ENCODE measurements around the gene SRGAP2B. TPM values are rescaled to one million over a fixed set of nuclear protein-coding genes. Genes with fewer than 3 reads are reported as not detected.
"Not testable (repeated sequence)": the region's sequence is repeated elsewhere in the genome, so short reads cannot be mapped to it uniquely, and the experiment has no call there.

SRGAP2B gene
- total RNA-seq, 2 experiments from 2014 or later = 21.8 to 25.3 TPM

DNA sequence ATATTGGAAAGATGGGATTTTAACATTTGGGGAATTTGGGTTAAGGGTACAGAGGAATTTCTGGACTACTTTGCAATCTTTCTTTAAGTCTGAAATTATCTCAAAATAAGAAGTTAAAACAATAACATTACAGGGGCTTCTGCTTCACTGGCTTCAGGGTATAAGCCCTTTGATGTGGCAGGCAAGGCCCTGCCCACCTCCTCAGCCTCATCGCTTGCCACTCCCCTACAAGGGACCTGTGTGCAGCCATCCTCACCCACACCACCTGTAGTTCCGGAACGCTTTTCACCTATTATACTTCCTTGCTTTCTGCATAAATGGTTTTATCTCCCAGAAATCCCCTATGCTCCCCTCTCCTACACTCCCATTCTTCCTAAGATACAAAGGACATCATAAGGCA is 159.8 kb downstream of the SRGAP2B start:
- CTCF ChIA-PET; H3K4me1 Mint-ChIP-seq (ENCODE audit: low read depth); intact Hi-C loops (cut with micrococcal nuclease); H3K4me3 Mint-ChIP-seq; H3K27me3 Mint-ChIP-seq; H3K36me3 Mint-ChIP-seq; H3K9me3 Mint-ChIP-seq; H3K27ac Mint-ChIP-seq; POLR2A ChIA-PET; DNase-seq: not testable (repeated sequence)

DNA sequence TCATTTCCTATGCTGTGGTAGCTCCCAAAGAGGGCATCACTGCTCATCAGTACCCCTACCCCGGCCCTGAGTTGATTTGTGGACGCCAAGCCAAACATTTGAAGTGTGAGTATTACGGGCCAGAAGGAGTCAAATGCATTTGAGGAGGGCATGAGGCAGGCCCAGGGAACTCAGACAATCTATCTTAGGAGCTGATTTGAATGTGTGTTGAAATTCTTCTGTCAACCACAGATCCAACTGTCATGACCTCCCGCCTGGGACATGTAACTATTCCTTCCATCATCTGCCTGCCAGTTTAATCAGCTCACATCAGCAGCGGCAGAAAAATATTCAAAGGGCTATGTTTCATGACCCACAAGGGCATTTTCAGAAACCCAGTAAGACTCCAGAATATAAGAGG is 162.1 kb downstream of the SRGAP2B start:
- intact Hi-C loops (cut with micrococcal nuclease); DNase-seq; H3K4me1 Mint-ChIP-seq (ENCODE audit: low read depth); POLR2A ChIA-PET; H3K36me3 Mint-ChIP-seq; H3K4me3 Mint-ChIP-seq; H3K27me3 Mint-ChIP-seq; H3K9me3 Mint-ChIP-seq; CTCF ChIA-PET; H3K27ac Mint-ChIP-seq: not testable (repeated sequence)

DNA sequence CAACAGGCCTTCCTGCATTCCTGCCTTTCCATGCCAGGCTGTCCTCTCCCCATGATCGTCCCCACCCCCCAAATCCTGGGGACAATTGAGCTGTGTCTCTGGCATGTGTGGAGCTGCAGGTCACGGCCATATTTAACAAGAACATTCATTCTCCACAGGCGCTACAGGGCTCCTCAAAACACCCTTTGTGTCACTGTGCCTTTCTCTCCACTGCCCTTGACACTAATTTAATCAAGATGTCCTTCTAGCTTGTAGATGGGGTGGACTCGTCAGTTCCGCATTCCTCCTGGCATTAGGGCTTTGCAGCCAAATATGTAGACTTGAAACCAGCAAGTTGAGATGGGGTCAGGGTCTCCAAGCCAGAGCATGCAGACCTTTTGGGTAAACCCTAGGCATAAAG is 163.0 kb downstream of the SRGAP2B start:
- DNase-seq = not testable (repeated sequence)

DNA sequence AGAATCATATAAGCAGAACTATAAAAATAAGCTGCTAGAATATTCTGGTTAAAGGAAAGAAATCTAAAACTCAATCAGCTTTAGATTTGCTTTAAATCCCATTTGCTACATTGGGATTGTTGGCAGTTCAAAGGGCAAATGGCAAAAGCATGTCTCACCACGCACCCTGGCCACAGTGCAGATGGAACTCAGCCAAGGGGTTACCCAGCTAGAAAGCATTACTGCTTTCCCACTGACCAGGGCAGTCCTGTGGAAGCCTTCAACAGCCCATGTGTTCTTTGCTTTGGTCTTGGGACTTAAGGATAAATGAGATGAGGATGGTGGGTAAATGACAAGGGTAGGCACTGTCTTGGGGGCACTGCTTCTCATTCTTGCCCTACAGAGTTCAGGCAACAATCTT is 163.6 kb downstream of the SRGAP2B start:
- POLR2A ChIA-PET; CTCF ChIA-PET; H3K27ac Mint-ChIP-seq; DNase-seq; H3K4me1 Mint-ChIP-seq (ENCODE audit: low read depth); H3K9me3 Mint-ChIP-seq; H3K27me3 Mint-ChIP-seq; H3K4me3 Mint-ChIP-seq; intact Hi-C loops (cut with micrococcal nuclease); H3K36me3 Mint-ChIP-seq: not testable (repeated sequence)

More for the DNA sequence above, 163.0 kb downstream of the SRGAP2B start:
- intact Hi-C loops (cut with micrococcal nuclease); H3K27me3 Mint-ChIP-seq; H3K4me3 Mint-ChIP-seq; H3K27ac Mint-ChIP-seq; H3K4me1 Mint-ChIP-seq (ENCODE audit: low read depth); H3K36me3 Mint-ChIP-seq; POLR2A ChIA-PET; H3K9me3 Mint-ChIP-seq; CTCF ChIA-PET: not testable (repeated sequence)

DNA sequence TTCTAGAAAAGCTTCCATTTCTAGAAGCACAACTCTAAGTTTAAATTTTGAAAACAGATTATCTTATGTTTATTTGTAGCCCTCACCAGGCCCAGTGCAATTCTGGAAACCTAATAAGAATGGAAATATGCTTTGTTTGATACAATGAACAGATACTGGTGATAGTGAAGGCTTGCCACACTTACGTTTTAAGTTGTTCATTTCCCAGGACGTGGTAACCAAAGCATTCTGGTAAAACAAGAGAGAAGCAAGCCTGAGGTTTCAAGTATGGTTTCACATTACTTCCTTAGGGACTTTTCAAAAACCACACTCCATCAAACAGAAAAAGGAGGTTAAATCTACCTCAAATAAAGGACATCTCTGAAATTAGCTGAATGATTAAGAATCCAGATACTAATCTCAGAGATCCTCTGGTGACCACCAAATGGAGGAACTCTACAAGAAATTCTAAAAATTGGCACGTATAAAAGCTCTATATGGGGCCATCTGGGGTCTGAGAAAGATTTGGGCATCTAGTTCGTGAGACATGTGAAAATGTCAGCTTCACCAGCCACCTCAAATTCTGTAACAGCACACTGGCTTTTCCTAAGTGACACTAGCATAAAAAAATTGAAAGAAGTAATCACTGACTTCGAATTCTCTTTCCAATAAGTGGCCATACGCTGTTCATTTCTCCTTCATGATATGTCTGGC is 164.9 kb downstream of the SRGAP2B start:
- H3K9me3 Mint-ChIP-seq; H3K27ac Mint-ChIP-seq; H3K4me1 Mint-ChIP-seq (ENCODE audit: low read depth); intact Hi-C loops (cut with micrococcal nuclease); H3K27me3 Mint-ChIP-seq; DNase-seq; H3K4me3 Mint-ChIP-seq; POLR2A ChIA-PET; CTCF ChIA-PET; H3K36me3 Mint-ChIP-seq: not testable (repeated sequence)

DNA sequence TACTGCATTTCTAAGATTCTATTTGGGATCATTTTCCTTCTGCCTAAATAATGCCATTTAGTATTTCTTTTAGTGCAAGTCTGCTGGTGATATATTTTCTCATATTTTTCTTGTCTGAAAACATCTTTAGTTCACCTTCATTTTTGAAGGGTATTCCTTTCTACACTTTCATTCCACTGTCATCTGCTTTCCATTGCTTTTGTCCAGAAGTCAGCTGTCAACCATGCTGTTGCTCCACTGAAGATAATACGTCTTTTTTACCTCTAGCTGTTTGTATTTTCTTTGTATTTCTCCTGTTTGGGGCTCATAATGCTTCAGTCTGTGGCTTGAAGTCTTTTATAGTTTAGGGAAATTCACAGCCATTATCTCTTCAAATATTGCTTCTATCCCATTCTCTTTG is 167.8 kb downstream of the SRGAP2B start:
- H3K9me3 Mint-ChIP-seq; CTCF ChIA-PET; intact Hi-C loops (cut with micrococcal nuclease); H3K27me3 Mint-ChIP-seq; H3K27ac Mint-ChIP-seq; H3K4me1 Mint-ChIP-seq (ENCODE audit: low read depth); DNase-seq; H3K36me3 Mint-ChIP-seq; POLR2A ChIA-PET; H3K4me3 Mint-ChIP-seq: not testable (repeated sequence)

DNA sequence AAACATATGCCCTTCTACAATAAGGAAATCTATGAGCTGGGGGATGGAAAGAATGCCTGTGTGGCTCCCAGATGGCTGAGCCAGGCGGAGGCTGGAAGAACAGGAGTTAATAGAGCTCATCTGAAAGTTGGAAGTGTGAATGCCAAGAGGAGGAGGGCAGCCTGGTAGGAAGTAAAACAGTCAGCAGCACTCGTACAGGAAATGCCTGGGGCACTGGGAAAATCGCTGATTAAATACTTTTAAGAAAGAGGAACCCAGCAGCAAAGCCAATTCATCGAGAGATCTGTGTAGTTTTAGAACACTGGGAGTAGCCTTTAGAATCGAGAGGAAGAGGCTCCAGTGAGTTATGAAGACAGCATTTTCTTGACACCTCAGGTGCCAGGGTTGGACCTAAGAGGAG is 171.5 kb downstream of the SRGAP2B start:
- H3K27me3 Mint-ChIP-seq, CTCF ChIA-PET, H3K4me3 Mint-ChIP-seq: not testable (repeated sequence)

DNA sequence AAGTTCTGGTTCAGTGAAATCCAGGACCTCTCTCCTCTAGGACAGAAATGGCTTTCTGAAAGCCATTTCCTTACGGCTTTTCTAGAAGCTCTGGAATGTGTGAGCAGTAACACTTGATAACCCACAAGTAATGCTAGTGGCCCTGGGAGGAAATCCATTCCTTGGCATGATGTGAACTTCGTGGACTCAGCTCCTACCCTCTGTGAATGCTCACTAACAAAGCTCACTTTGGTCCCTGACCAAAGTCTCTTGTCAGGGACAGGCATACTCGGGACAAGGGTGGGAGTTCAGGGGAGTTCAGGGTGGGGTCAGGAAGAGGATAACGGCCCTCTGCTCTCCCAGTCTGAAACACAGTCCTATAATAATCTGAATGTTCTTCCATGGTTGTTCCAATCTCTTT is 172.3 kb downstream of the SRGAP2B start:
- H3K4me3 Mint-ChIP-seq; CTCF ChIA-PET; H3K4me1 Mint-ChIP-seq (ENCODE audit: low read depth); H3K36me3 Mint-ChIP-seq; H3K9me3 Mint-ChIP-seq; intact Hi-C loops (cut with micrococcal nuclease); DNase-seq; POLR2A ChIA-PET; H3K27ac Mint-ChIP-seq; H3K27me3 Mint-ChIP-seq: not testable (repeated sequence)

More for the DNA sequence above, 171.5 kb downstream of the SRGAP2B start:
- H3K27ac Mint-ChIP-seq; POLR2A ChIA-PET; H3K36me3 Mint-ChIP-seq; intact Hi-C loops (cut with micrococcal nuclease); DNase-seq; H3K4me1 Mint-ChIP-seq (ENCODE audit: low read depth); H3K9me3 Mint-ChIP-seq: not testable (repeated sequence)

DNA sequence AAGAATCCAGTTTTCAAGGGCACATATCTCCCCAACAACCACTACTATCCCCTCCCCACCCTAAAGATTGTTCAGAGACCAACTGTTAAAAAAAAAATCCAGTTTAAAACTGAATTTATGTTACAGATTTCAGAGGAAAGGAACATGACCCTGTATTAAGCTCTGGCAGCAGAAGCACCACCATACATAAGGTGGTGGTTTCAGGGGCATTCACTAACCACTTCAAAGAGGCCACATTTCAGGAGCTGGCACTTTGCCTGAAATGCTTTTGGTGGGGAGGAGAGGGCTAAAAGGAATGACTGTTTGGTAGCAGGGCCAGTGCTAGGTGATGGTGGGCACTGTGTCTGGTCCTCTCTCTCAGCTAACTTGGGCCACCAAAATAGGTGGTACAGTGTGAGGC is 176.0 kb downstream of the SRGAP2B start:
- DNase-seq; intact Hi-C loops (cut with micrococcal nuclease); H3K36me3 Mint-ChIP-seq; POLR2A ChIA-PET; H3K27ac Mint-ChIP-seq; CTCF ChIA-PET; H3K4me1 Mint-ChIP-seq (ENCODE audit: low read depth); H3K9me3 Mint-ChIP-seq; H3K27me3 Mint-ChIP-seq; H3K4me3 Mint-ChIP-seq: not testable (repeated sequence)

DNA sequence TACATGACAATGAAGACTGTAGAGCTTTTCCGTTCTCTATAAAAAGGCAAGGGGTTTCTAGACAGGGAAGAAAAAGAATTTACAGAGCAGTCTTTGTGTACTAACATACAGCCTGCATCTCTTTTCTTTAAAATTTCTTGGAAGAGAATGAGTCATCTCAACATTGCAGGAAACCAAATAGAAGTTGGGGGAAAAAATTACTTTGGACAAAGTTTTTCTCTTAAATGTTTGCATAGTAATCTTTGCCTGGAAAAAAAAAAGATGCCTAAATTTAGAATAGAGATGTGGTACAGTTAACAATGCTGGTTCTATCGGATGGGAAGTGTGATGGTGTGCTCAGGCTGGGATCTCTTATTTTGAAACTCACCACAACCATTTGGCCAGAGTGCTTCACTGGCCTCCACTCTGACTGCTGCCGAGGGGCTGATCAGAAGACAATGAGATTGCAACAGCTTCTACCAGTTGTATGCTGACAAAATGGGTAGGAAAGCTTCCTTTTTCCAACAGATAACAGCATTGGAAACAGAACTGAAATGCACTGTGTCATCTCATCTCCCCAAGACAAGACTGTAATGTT is 177.0 kb downstream of the SRGAP2B start:
- H3K4me1 Mint-ChIP-seq (ENCODE audit: low read depth); CTCF ChIA-PET; H3K9me3 Mint-ChIP-seq; POLR2A ChIA-PET; DNase-seq; H3K4me3 Mint-ChIP-seq; H3K36me3 Mint-ChIP-seq; intact Hi-C loops (cut with micrococcal nuclease); H3K27me3 Mint-ChIP-seq: not testable (repeated sequence)
- H3K27ac Mint-ChIP-seq = peak overlapping the region; percentile 65

DNA sequence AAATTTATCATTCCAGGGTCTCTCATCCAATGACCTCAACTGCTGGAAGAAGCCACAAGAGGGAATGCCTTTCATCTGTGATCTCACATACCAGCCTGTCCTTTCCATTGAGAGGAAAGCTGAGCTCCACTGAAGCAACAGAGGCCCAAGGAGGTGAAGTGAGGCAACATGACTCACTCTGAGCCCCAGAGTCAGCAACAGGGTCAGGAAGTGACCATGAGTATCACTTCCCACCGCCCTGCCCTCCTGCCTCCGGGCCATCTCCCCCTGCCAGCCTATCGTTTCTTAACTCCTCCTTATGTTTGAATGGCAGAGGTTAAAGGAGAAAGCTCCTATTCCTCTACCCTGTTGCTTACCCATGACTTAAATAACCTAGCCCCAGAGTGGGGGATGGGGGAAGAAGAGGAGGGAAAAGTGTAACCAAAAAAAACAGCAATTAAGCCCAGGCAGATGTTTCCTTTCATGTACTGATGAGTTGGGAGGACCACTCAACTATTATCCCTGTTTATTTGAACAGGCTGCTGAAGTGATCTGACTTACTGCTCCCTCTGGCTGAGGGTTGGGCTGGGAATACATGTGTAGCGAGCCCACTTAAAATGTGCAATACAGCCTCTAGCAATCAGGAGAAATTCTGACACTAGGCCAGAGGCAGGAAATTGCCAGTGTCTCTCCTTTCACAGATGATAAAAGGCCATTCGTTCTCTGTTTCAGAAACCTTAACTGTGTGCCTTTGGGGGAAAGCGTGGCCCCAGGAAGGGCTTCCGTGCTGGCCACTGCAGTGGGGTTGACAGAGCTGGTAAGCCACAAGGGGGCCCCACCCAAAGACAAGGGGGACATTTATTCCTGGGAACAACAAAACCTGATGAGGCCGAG is 177.7 kb downstream of the SRGAP2B start:
- H3K4me3 Mint-ChIP-seq; H3K36me3 Mint-ChIP-seq; POLR2A ChIA-PET; CTCF ChIA-PET; H3K27me3 Mint-ChIP-seq; H3K9me3 Mint-ChIP-seq; H3K27ac Mint-ChIP-seq; H3K4me1 Mint-ChIP-seq (ENCODE audit: low read depth); DNase-seq; intact Hi-C loops (cut with micrococcal nuclease): not testable (repeated sequence)

DNA sequence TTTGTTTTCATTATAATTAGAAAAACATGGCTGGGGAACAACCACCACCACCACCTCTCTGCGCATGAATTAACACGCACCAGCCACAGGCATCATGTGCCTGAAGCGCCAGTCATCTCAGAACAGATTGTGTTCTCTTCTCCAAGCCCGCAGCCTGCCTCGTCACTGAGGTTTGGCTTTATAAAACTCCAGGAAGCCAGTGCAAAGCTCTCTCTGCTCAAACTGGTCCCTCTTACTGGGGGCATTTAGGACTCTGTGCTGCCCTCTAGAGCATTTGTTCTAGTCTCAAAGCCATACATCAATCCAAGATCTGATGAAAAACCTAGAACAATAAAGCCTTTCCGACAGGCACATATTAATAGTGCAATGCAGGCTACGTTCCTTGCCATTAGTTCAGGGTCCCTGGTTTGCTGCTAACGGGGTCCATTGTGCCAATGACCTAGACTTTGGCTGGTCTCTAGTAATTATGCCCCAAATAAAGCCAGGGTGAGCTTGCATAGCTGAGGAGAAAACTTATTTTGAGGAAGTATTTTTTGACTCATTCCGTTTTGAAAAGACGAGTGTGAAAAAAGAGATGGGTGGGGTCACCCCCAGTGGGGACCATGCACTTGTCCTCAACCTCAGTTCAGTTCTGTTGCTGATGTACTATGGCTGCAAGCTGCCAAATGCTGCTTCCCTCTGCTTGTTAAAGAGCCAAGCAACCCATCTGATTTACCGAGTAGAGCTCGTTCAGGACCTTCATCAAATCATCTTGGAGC is 181.0 kb downstream of the SRGAP2B start:
- H3K27ac Mint-ChIP-seq; H3K9me3 Mint-ChIP-seq; H3K4me3 Mint-ChIP-seq; H3K27me3 Mint-ChIP-seq; CTCF ChIA-PET; DNase-seq; H3K4me1 Mint-ChIP-seq (ENCODE audit: low read depth); POLR2A ChIA-PET; intact Hi-C loops (cut with micrococcal nuclease); H3K36me3 Mint-ChIP-seq: not testable (repeated sequence)
